ENCODE data around the gene ALS2CL. TPM values are rescaled to one million over a fixed set of nuclear protein-coding genes. Genes with fewer than 3 reads are reported as not detected.

Gene ALS2CL
- total and polyA plus RNA-seq, 12 donors = 15.6 to 102 (median 21.6) TPM

- Histone ChIP-seq H3K9me3 (no peaks in the 10 kb centered on the region), H3K4me1 (peaks cover 0 to 26% (median 7%) of the 10 kb centered on the region in 9 donors), H3K27ac (peak overlapping the region in 8 of 10 donors; percentile 34 to 79 (median 60)), H3K27me3 (no peaks in the 10 kb centered on the region), H3K36me3 (no peaks in the 10 kb centered on the region), H3K4me3 (peak overlapping the region in 2 of 10 donors; percentile 30 to 50)
- no peak for DNase-seq
- TF ChIP-seq, protein P1, sequence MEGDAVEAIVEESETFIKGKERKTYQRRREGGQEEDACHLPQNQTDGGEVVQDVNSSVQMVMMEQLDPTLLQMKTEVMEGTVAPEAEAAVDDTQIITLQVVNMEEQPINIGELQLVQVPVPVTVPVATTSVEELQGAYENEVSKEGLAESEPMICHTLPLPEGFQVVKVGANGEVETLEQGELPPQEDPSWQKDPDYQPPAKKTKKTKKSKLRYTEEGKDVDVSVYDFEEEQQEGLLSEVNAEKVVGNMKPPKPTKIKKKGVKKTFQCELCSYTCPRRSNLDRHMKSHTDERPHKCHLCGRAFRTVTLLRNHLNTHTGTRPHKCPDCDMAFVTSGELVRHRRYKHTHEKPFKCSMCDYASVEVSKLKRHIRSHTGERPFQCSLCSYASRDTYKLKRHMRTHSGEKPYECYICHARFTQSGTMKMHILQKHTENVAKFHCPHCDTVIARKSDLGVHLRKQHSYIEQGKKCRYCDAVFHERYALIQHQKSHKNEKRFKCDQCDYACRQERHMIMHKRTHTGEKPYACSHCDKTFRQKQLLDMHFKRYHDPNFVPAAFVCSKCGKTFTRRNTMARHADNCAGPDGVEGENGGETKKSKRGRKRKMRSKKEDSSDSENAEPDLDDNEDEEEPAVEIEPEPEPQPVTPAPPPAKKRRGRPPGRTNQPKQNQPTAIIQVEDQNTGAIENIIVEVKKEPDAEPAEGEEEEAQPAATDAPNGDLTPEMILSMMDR (IDR thresholded peaks at IDR 0.05) = no peak
- ATAC-seq = peak; percentile 21 to 40 (median 26)
- intact Hi-C loops (cut with DNase I) = loop anchor here in 5 of 10 donors (1.0 to 10.0 kb wide), 6 partner anchors 57 to 144 kb away; partner anchors contain the start of gene LRRC2 (in 1 of the 5)
- 72 to 73% methylated on average over 10 of the region's 10 CpGs for WGBS, 2 donors
Observed at GRCh38 chr3:46628901-46629369, 64.5 kb downstream of the ALS2CL start.

GRCh38 chr3:46627078-46627477 is 66.4 kb downstream of the ALS2CL start:
- Histone ChIP-seq H3K9me3 (no peaks in the 10 kb centered on the region), H3K27me3 (no peaks in the 10 kb centered on the region), H3K27ac (no peak overlapping the region), H3K4me1 (peaks cover 0 to 26% (median 7%) of the 10 kb centered on the region in 9 donors), H3K4me3 (no peak overlapping the region), H3K36me3 (no peaks in the 10 kb centered on the region)
- ATAC-seq = no peak
- intact Hi-C loops (cut with DNase I) = loop anchor here in 4 of 10 donors (5.0 to 10.0 kb wide), 4 partner anchors 55 to 142 kb away; partner anchors contain the start of gene LRRC2 (in 1 of the 4)
- WGBS, 2 donors = 96 to 100% methylated on average over 1 of the region's 1 CpG
- TF ChIP-seq, protein P1 (IDR thresholded peaks at IDR 0.05) = no peak
- DNase-seq = no peak

DNA sequence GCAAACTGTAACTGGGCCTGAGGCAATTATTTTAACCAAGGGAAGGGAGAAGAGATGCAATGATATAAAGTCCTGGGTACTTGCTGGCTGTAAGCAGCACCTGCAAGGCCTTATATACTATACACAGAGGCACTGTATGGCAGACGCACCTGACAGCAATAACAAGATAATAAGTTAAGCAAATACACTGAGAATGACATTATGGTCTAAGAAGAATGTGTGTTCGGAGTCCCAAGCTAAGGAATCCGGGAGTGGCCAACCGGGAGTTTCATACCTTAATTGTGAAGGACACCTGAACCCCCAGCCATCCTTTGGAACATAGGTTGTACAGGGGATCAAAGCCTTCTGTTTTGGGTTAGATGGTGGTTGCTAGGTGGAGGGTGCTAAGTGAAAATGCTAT is 67.4 kb downstream of the ALS2CL start:
- H3K27ac ChIP-seq = no peak overlapping the region
- intact Hi-C loops (cut with DNase I) = loop anchor here in 4 of 10 donors (5.0 to 10.0 kb wide), 4 partner anchors 54 to 141 kb away; partner anchors contain the start of gene LRRC2 (in 1 of the 4)
- no peak overlapping the region for H3K4me3 ChIP-seq
- DNase-seq (no peak), ATAC-seq (no peak)
- H3K36me3 ChIP-seq = no peaks in the 10 kb centered on the region
- no peaks in the 10 kb centered on the region for H3K9me3 ChIP-seq
- no peaks in the 10 kb centered on the region for H3K27me3 ChIP-seq
- H3K4me1 ChIP-seq = peaks cover 0 to 26% (median 7%) of the 10 kb centered on the region in 9 donors
- 95 to 97% methylated on average over 4 of the region's 4 CpGs for WGBS, 2 donors
- TF ChIP-seq, protein P1 (IDR thresholded peaks at IDR 0.05) = no peak

DNA sequence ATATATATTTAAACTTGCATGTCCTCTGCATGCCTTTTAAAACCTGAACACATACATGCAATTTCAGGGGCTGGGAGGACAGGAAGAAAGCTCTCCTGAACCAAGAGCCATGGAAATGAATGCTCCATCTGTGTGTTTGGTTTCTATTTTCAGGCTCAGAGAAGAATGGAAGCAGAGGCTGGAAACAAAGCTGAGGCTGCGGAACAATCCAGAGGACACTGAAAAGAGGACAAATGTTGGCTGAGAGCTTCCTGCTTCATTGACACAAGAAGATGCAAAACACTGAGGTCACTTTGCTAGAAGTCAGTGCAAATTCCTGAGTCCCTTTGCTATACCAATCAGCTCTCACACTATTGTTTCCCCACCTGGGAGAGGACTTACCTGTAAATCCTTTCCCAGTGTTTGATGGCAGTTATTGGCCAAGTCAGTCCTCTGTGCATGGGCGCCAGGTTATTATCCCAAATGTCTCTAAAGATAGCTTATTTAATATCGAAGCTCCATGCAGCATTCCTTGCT is 68.4 kb downstream of the ALS2CL start:
- Histone ChIP-seq H3K4me1 (peaks cover 0 to 19% (median 4%) of the 10 kb centered on the region in 9 donors), H3K9me3 (no peaks in the 10 kb centered on the region), H3K27me3 (no peaks in the 10 kb centered on the region), H3K36me3 (no peaks in the 10 kb centered on the region), H3K4me3 (no peak overlapping the region), H3K27ac (no peak overlapping the region)
- no peak for ATAC-seq
- TF ChIP-seq, protein P1 (IDR thresholded peaks at IDR 0.05) = no peak
- 70 to 75% methylated on average over 3 of the region's 3 CpGs for WGBS, 2 donors
- DNase-seq = no peak
- intact Hi-C loops (cut with DNase I) = loop anchor here in 4 of 10 donors (5.0 to 10.0 kb wide), 4 partner anchors 53 to 140 kb away; partner anchors contain the start of gene LRRC2 (in 1 of the 4)

Data from heart right ventricle (tissue), 16 donors.